HG03439 (cell line): ENCODE results near the gene IL23R.
"Not testable (repeated sequence)": the region's sequence is repeated elsewhere in the genome, so short reads cannot be mapped to it uniquely, and the experiment has no call there.

Experiments used
- ATAC-seq: cut with Tn5 transposase; IDR thresholded peaks from one replicate; pipeline ENCODE4 v1.9.1; 2021; ENCODE audit warnings: mild to moderate bottlenecking, moderate library complexity; ENCODE audit not compliant: unreplicated experiment

IL23R gene

GRCh38 chr1:67191668-67192520 lies 25.6 kb downstream of the IL23R start:
- no peak for ATAC-seq

- no peak for ATAC-seq
These were observed 26.6 kb downstream of the IL23R start for GRCh38 chr1:67192902-67193301.

GRCh38 chr1:67193704-67194103 lies 27.4 kb downstream of the IL23R start:
- ATAC-seq = no peak

GRCh38 chr1:67194209-67194863 lies 28.1 kb downstream of the IL23R start:
- ATAC-seq = peak; percentile 86

- ATAC-seq = no peak
These were observed 34.5 kb downstream of the IL23R start for GRCh38 chr1:67200755-67201154.

GRCh38 chr1:67201891-67202290 lies 35.6 kb downstream of the IL23R start:
- no peak for ATAC-seq

- ATAC-seq = no peak
These were observed 38.2 kb downstream of the IL23R start for GRCh38 chr1:67204298-67204980.

GRCh38 chr1:67207398-67207797 lies 41.1 kb downstream of the IL23R start:
- not testable (repeated sequence) for ATAC-seq

- no peak for ATAC-seq
These were observed 42.0 kb downstream of the IL23R start for GRCh38 chr1:67208217-67208616.

GRCh38 chr1:67209521-67209920 lies 43.3 kb downstream of the IL23R start:
- ATAC-seq = no peak

- peak; percentile 38 for ATAC-seq
These were observed 45.6 kb downstream of the IL23R start for GRCh38 chr1:67211589-67212563.

- ATAC-seq = no peak
These were observed 46.9 kb downstream of the IL23R start for GRCh38 chr1:67213164-67213563.

- peak; percentile 13 for ATAC-seq
These were observed 47.7 kb downstream of the IL23R start for GRCh38 chr1:67213948-67214347.

GRCh38 chr1:67214420-67215174 lies 48.3 kb downstream of the IL23R start:
- ATAC-seq = peak; percentile 75

- ATAC-seq = no peak
These were observed 50.1 kb downstream of the IL23R start for GRCh38 chr1:67216401-67216800.

GRCh38 chr1:67217417-67217816 lies 51.2 kb downstream of the IL23R start:
- ATAC-seq = no peak

- no peak for ATAC-seq
These were observed 51.7 kb downstream of the IL23R start for GRCh38 chr1:67217938-67218337.

GRCh38 chr1:67224856-67225255 lies 58.6 kb downstream of the IL23R start:
- no peak for ATAC-seq

GRCh38 chr1:67226688-67227087 lies 60.4 kb downstream of the IL23R start:
- no peak for ATAC-seq

GRCh38 chr1:67227196-67227595 lies 60.9 kb downstream of the IL23R start:
- ATAC-seq = no peak
